ENCODE data around the gene TMEM87B.
"Not testable (repeated sequence)": the region's sequence is repeated elsewhere in the genome, so short reads cannot be mapped to it uniquely, and the experiment has no call there.

Gene TMEM87B

DNA sequence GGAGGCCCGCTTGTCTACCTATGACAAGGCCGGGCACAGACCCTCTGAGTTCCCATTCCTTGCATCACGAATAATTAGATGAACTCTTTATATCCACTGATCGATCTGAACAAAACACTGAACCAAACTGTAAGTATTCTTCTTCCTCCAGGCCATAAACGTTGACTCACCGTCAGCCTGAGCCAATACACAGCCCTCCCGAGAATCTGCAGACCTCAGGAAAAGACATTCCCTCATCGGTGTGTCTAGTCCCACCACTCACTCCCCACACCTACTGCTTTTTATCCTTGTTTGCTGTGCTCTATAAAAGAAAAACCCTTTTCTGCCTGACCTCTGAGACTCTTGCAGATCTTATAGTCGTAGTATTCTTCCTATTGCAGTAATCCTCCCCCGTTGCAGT is 41.0 kb downstream of the TMEM87B start:
- no peak for FAIRE-seq

DNA sequence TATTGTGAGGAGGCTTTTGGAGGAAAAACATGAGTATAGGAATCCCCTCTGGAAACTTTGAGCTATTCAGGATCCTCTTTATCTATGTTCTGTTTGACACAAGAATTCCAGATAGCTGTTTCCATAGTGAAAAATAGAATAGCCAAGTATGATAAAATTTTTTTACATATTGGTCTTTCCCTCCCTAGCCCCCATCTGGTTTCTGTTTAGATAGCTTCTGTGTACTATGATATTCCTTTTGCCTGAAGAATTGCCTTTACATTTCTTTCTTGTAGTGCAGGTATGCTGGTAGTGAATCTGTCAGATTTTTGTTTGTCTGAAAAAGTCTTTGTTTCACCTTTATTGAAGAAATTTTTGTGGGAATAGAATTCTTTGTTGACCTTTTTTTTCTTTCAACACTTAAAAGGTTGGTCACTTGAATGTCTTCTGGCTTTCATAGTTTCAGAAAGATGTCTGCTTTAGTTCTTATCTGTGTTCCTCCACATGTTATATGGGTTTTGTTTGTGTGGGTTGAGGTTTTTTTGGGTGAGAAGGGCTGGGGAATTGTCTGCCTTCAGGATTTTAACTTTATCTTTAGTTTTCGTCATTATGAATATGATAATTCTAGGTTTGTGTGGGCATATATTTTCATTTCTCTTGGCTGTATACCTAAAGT is 53.2 kb downstream of the TMEM87B start:
- FAIRE-seq (no peak), DNase-seq (ENCODE audit: insufficient read length, low spot score) (no peak)
- TF ChIP-seq, protein P1, sequence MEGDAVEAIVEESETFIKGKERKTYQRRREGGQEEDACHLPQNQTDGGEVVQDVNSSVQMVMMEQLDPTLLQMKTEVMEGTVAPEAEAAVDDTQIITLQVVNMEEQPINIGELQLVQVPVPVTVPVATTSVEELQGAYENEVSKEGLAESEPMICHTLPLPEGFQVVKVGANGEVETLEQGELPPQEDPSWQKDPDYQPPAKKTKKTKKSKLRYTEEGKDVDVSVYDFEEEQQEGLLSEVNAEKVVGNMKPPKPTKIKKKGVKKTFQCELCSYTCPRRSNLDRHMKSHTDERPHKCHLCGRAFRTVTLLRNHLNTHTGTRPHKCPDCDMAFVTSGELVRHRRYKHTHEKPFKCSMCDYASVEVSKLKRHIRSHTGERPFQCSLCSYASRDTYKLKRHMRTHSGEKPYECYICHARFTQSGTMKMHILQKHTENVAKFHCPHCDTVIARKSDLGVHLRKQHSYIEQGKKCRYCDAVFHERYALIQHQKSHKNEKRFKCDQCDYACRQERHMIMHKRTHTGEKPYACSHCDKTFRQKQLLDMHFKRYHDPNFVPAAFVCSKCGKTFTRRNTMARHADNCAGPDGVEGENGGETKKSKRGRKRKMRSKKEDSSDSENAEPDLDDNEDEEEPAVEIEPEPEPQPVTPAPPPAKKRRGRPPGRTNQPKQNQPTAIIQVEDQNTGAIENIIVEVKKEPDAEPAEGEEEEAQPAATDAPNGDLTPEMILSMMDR (IDR thresholded peaks at IDR 0.05; ENCODE audit: insufficient read depth, missing control alignments), result no peak

More for the DNA sequence above, 41.0 kb downstream of the TMEM87B start:
- no peak for DNase-seq (ENCODE audit: insufficient read length, low spot score)
- TF ChIP-seq, protein P1 (IDR thresholded peaks at IDR 0.05; ENCODE audit: insufficient read depth, missing control alignments), result no peak

DNA sequence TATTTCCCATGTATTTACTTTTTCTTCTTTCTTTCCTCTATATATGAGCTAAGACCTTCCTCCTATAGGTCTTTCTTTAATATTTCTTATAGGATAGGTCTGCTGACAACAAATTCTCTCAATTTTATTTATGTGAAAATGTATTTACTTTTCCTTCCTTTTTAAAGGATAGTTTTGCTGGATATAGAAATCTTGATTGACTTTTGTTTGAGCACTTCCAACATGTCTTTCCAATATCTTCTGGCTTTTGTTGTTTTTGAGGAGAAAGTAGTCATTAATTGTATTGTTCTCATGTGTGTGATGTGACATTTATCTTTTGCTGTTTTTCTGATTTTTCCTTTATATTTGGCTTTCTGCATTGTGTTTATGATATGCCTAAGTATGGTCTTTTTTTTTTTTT is 54.2 kb downstream of the TMEM87B start:
- FAIRE-seq (no peak), DNase-seq (ENCODE audit: insufficient read length, low spot score) (no peak)
- TF ChIP-seq, protein P1 (IDR thresholded peaks at IDR 0.05; ENCODE audit: insufficient read depth, missing control alignments), result no peak

DNA sequence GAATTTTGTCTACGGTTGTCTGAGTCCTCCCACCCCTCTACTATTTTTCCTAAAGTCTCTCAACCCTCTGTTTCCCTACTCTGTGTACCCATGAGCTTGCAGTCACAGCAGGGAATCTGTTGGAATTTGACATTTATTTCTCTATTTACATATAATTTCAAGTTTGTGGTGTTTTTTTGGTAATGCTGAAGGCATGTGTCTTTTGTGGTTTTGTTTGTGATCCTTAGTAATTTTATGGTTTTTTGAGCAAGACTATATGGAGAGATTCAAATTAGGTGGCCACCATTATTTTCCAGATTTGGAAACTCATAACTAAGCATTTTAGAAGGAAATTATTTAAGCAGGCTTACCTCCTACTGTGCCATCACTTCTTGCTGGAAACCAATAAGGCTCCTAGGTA is 55.9 kb downstream of the TMEM87B start:
- no peak for DNase-seq (ENCODE audit: insufficient read length, low spot score)
- TF ChIP-seq, protein P1 (IDR thresholded peaks at IDR 0.05; ENCODE audit: insufficient read depth, missing control alignments), result no peak
- FAIRE-seq, result no peak

DNA sequence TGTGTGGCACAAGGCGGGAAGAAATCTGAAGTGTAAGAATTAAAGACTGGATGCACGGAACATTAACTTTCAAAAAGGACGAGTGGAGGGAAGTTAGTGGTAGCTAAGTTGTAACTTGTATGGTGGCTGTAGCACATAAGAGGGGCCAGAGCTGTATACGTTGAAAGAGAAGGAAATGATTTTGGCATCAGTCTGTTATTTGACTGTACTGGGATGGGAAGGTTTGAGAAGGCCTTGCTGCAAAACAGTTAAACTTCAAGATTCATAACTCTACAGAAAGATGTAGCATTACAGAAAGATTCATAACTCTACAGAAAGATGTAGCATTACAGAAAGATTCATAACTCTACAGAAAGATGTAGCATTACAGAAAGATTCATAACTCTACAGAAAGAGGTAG is 58.3 kb downstream of the TMEM87B start:
- FAIRE-seq; DNase-seq (ENCODE audit: insufficient read length, low spot score): not testable (repeated sequence)

DNA sequence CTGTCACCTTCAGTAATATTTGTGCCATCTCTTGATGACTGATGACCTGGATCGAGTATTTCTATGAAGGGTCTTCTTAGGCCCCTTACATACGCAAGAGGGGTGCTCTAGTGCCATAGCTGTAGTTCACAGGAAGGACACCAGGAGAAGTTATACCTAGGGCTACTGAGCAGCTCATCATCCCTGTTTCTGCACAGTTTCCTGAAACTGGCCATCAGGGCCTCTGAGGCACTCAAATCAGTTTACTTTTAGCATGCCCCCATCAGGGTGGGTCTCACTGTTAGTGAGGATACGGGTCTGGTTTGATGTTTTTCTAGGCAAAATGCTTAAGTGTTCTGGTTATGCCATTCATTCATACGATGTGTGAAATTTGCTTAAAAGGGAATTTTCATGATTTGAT is 63.1 kb downstream of the TMEM87B start:
- FAIRE-seq, result no peak
- no peak for DNase-seq (ENCODE audit: insufficient read length, low spot score)
- TF ChIP-seq, protein P1 (IDR thresholded peaks at IDR 0.05; ENCODE audit: insufficient read depth, missing control alignments), result no peak

DNA sequence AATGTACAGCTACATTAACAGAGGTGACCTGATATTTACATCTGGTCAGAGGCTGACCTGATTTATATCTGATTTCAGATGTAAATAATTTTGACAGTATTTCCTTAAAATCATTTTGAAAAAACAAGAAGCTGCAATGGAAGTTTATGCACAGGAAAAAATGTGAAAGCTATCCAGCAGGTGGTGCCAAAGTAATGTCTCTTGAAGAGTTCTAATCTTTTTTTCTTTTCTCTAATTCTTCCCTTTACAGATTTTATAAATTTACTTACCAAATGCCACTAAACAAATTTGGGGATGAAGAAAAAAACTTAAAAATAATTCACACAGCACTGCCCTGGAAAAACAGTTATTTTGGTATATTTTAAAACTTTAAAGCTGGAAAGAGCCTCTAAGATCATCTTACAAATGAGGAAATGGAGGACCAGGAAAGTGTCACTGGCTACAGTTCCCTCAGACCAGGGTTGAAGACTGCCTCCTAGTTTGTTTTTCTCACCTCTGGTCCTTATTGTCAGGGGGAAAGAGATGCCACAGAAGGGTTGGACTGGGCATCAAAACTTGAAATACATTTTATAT is 66.7 kb downstream of the TMEM87B start:
- TF ChIP-seq, protein P1 (IDR thresholded peaks at IDR 0.05; ENCODE audit: insufficient read depth, missing control alignments), result peak; percentile 59
- DNase-seq (ENCODE audit: insufficient read length, low spot score) (no peak), FAIRE-seq (no peak)

Measured in D721Med (cell line).